NCI-H82 (cell line): ENCODE results near the gene NPEPL1.

ENCODE experiments used
- DNase-seq: peaks from one replicate; lab custom pipeline; 2025; lab: John Stamatoyannopoulos, UW

Gene NPEPL1

DNA sequence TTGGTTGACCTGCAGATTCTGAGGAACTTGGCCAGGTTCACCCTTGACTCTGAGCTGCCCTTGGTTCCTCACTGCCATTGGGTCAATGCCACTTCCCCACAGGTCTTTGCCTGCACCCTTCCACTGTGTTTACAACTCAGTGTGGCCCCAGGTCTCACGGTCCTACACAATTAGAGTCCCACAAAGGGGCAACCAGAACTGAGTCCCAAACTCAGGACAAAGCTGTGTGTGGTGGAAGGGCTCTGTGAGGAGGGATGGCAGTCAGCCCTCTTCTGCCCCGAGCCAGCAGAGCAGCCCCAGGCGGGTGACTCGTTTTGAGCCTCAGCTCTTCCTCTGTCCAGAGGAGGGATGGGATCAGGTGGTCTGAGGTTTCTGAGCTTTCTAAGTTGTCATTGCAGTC, 69.5 kb downstream of the NPEPL1 start:
- DNase-seq = no peak

DNA sequence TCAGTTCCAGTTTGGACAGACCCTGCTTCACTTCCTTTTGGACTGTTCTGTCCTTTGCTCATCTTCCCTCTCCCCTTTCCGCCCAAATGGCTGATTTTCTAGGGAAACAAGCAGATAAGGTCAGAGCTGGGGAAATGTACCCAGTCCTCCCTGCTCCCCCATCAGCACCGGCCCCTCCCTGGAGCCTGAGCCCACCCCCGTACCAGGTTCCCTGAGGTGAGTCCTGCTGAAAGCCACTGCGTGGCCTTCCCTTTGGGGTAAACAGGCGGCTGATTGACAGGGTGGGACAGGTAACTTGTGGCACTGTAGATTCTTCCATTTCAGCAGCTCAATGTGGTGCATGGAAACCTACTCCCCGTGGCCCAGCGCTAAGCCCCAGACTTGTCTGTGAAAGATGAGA, 70.5 kb downstream of the NPEPL1 start:
- no peak for DNase-seq
